Kidney (tissue), 14 donors: ENCODE results near the gene CNTN2. TPM values are rescaled to one million over a fixed set of nuclear protein-coding genes. Genes with fewer than 3 reads are reported as not detected.

Experiments used
- DNase-seq, 5 donors: peaks; one replicate each; pipeline ENCODE4 v3.0.0-alpha.2; 2013 to 2020
- FAIRE-seq: peaks from 2 replicates; lab custom pipeline; 2012; peaks lifted over from hg19 to GRCh38; lab: Jason Lieb, UNC
- H3K27ac ChIP-seq, 2 donors: one replicate each; pipeline ENCODE4 v1.7.0; 2013; ENCODE audit warnings: low read depth in 2 of 2, low read length in 2 of 2, inconsistent platforms in 1 of 2
- H3K27me3 ChIP-seq: one replicate; pipeline ENCODE4 v1.7.1; 2013; ENCODE audit warnings: low read length, inconsistent platforms; ENCODE audit not compliant: control insufficient read depth, insufficient read depth
- H3K36me3 ChIP-seq, 3 donors: one replicate each; pipeline versions ENCODE4 v1.7.0 to v1.7.1; 2013; ENCODE audit warnings: low read length in 3 of 3, control low read depth in 1 of 3, inconsistent platforms in 1 of 3; ENCODE audit not compliant: insufficient read depth in 3 of 3, control insufficient read depth in 2 of 3
- H3K4me1 ChIP-seq, 3 donors: one replicate each; pipeline versions ENCODE4 v1.7.0 to v1.7.1; 2013; ENCODE audit warnings: low read length in 3 of 3, inconsistent platforms in 1 of 3, low read depth in 1 of 3; ENCODE audit not compliant: control insufficient read depth in 2 of 3, insufficient read depth in 2 of 3
- H3K4me3 ChIP-seq, 3 donors: one replicate each; pipeline versions ENCODE4 v1.7.0 to v1.8.1; 2013; ENCODE audit warnings: low read length in 3 of 3, control low read depth in 1 of 3, inconsistent platforms in 1 of 3
- H3K9ac ChIP-seq, 3 donors: one replicate each; pipeline versions ENCODE4 v1.7.0 to v1.7.1; 2013; ENCODE audit warnings: low read length in 3 of 3, control low read depth in 1 of 3, inconsistent platforms in 1 of 3
- H3K9me3 ChIP-seq, 3 donors: one replicate each; pipeline versions ENCODE4 v1.7.0 to v1.7.1; 2013; ENCODE audit warnings: low read length in 3 of 3, control low read depth in 1 of 3, inconsistent platforms in 1 of 3; ENCODE audit not compliant: control insufficient read depth in 2 of 3, insufficient read depth in 1 of 3
- CTCF ChIP-seq: IDR thresholded peaks from 3 replicates; pipeline ENCODE4 v1.5.1; 2012; ENCODE audit warnings: mild to moderate bottlenecking, moderate library complexity, borderline replicate concordance; ENCODE audit not compliant: insufficient read depth; ENCODE audit errors: extremely low read depth
- intact Hi-C: fragments of 100-400 bp; cut with DNase I; formaldehyde crosslinking; loops from one replicate; pipeline ENCODE4 v1.11.1; 2022
- polyA plus RNA-seq: library from polyadenylated mRNA; stranded (reverse); fragments of 350-450 nt; fragmentation: Illumina TruSeq; extraction: RNeasy Lipid Tissue Mini Kit (QIAGEN cat#74804); gene quantifications from one replicate; pipeline ENCODE4 v1.2.3, GENCODE V29; 2014; ENCODE audit warnings: low read depth, low replicate concordance; ENCODE audit not compliant: insufficient read depth
- total RNA-seq: library from RNA; stranded (reverse); fragmentation: NEBNext Ultra II Directional; extraction: Animal tissue kit (Norgen Biotek cat#: 25700); gene quantifications from one replicate; pipeline ENCODE4 v1.2.1, GENCODE V29; 2021
- donor health status: control.
- donor health status: control.
- donor health status: control.
- donor health status: control.
- donor health status: control.
- donor health status: DM: yes; HTN: yes; CAD: no.
- donor health status: Normal renal cell carcinoma (clear cell type).

The CNTN2 gene
- total and polyA plus RNA-seq, 2 donors from 2014 or later, result 0.15 to 0.44 TPM

- intact Hi-C loops, result no loop called here
- Histone ChIP-seq H3K9me3 (no peaks in the 10 kb centered on the region), H3K9ac (no peak overlapping the region), H3K36me3 (no peaks in the 10 kb centered on the region), H3K4me3 (no peak overlapping the region), H3K27ac (no peak overlapping the region), H3K4me1 (no peaks in the 10 kb centered on the region), H3K27me3 (no peaks in the 10 kb centered on the region)
- no peak for DNase-seq
- no peak for FAIRE-seq
- no peak for TF ChIP-seq CTCF
Observed at GRCh38 chr1:205077158-205077933, 34.3 kb downstream of the CNTN2 start.

DNA sequence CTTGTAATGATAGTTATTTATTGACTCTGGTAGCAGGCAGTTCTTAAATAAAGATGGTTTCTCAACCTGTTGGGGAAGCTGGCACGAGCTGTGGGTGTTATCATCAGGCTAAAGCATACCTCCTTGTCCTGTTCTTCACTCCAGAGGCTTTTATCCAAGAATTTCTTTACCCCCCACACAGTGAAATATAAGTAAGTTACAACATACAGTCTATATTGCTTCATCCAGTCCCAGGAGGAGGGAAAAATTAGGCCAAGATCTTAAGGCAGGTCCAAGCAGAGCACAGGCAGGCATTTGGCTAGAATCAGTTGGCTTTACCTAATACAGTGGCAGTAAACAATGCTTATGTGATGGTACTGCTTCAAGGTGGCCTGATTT lies 34.9 kb downstream of the CNTN2 start:
- Histone ChIP-seq H3K36me3 (no peaks in the 10 kb centered on the region), H3K9me3 (no peaks in the 10 kb centered on the region), H3K9ac (no peak overlapping the region), H3K27me3 (no peaks in the 10 kb centered on the region), H3K4me3 (no peak overlapping the region), H3K27ac (no peak overlapping the region), H3K4me1 (no peaks in the 10 kb centered on the region)
- DNase-seq (no peak), FAIRE-seq (no peak)
- no peak for TF ChIP-seq CTCF
- intact Hi-C loops, result no loop called here

- Histone ChIP-seq H3K36me3 (peaks cover 3 to 11% (median 6%) of the 10 kb centered on the region in 3 donors), H3K9me3 (no peaks in the 10 kb centered on the region), H3K9ac (no peak overlapping the region), H3K27ac (no peak overlapping the region), H3K27me3 (no peaks in the 10 kb centered on the region), H3K4me1 (no peaks in the 10 kb centered on the region), H3K4me3 (no peak overlapping the region)
- no peak for TF ChIP-seq CTCF
- DNase-seq (no peak), FAIRE-seq (no peak)
- intact Hi-C loops, result no loop called here
Observed at GRCh38 chr1:205082431-205082830, 39.4 kb downstream of the CNTN2 start.
